Trophoblast cell (in vitro differentiated cells and primary cell): ENCODE measurements around the gene DGCR2.

Experiments
- DNase-seq, 2 donors: peaks; one replicate each; pipeline ENCODE4 v3.0.0-alpha.2; 2016
- H2AFZ ChIP-seq: 2 replicates; pipeline ENCODE4 v1.6.1; 2013; ENCODE audit warnings: low read length, moderate library complexity, mild to moderate bottlenecking; ENCODE audit not compliant: insufficient read depth, poor library complexity
- H2AK5ac ChIP-seq: 2 replicates; pipeline ENCODE4 v1.6.1; 2013; ENCODE audit warnings: mild to moderate bottlenecking, low read length
- H2BK120ac ChIP-seq: 2 replicates; pipeline ENCODE4 v1.6.1; 2013; ENCODE audit warnings: low read length, mild to moderate bottlenecking, moderate library complexity; ENCODE audit not compliant: insufficient read depth, poor library complexity
- H2BK12ac ChIP-seq: 2 replicates; pipeline ENCODE4 v1.6.1; 2013; ENCODE audit warnings: mild to moderate bottlenecking, low read length, moderate library complexity
- H2BK5ac ChIP-seq: 2 replicates; pipeline ENCODE4 v1.6.1; 2013; ENCODE audit warnings: low read length, low read depth, moderate library complexity, mild to moderate bottlenecking; ENCODE audit not compliant: poor library complexity
- H3K14ac ChIP-seq: 2 replicates; pipeline ENCODE4 v1.6.1; 2013; ENCODE audit warnings: mild to moderate bottlenecking, low read length
- H3K18ac ChIP-seq: 2 replicates; pipeline ENCODE4 v1.6.1; 2013; ENCODE audit warnings: mild to moderate bottlenecking, low read length
- H3K23ac ChIP-seq: 2 replicates; pipeline ENCODE4 v1.6.1; 2013; ENCODE audit warnings: low read length
- H3K27ac ChIP-seq: 2 replicates; pipeline ENCODE4 v1.5.1; 2013; ENCODE audit warnings: low read depth, mild to moderate bottlenecking, inconsistent platforms, low read length, moderate library complexity
- H3K27me3 ChIP-seq: 2 replicates; pipeline ENCODE4 v1.6.1; 2013; ENCODE audit warnings: inconsistent platforms, mild to moderate bottlenecking, low read length, moderate library complexity; ENCODE audit not compliant: insufficient read depth
- H3K36me3 ChIP-seq, 2 experiments: 1 replicate in 1 of 2; 2 replicates in 1 of 2; pipeline ENCODE4 v1.6.1; 2013; ENCODE audit warnings: low read length in 2 of 2, mild to moderate bottlenecking in 2 of 2, moderate library complexity in 1 of 2; ENCODE audit not compliant: insufficient read depth in 2 of 2, control insufficient read depth in 1 of 2
- H3K4ac ChIP-seq: 2 replicates; pipeline ENCODE4 v1.6.1; 2013; ENCODE audit warnings: low read depth, mild to moderate bottlenecking, low read length, moderate library complexity
- H3K4me1 ChIP-seq, 2 experiments: 1 replicate in 1 of 2; 2 replicates in 1 of 2; pipeline ENCODE4 v1.6.1; 2013; ENCODE audit warnings: low read length in 2 of 2, mild to moderate bottlenecking in 2 of 2, moderate library complexity in 1 of 2; ENCODE audit not compliant: insufficient read depth in 2 of 2, control insufficient read depth in 1 of 2
- H3K4me2 ChIP-seq: 2 replicates; pipeline ENCODE4 v1.6.1; 2013; ENCODE audit warnings: inconsistent platforms, mild to moderate bottlenecking, low read length, moderate library complexity
- H3K4me3 ChIP-seq: 2 replicates; pipeline ENCODE4 v1.5.1; 2013; ENCODE audit warnings: mild to moderate bottlenecking, low read depth, low read length, inconsistent platforms
- H3K79me1 ChIP-seq: one replicate; pipeline ENCODE4 v1.6.1; 2013; ENCODE audit warnings: low read length
- H3K79me2 ChIP-seq: 2 replicates; pipeline ENCODE4 v1.6.1; 2013; ENCODE audit warnings: low read length, mild to moderate bottlenecking; ENCODE audit not compliant: control insufficient read depth, insufficient read depth, poor library complexity
- H3K9ac ChIP-seq: 2 replicates; pipeline ENCODE4 v1.6.1; 2013; ENCODE audit warnings: mild to moderate bottlenecking, low read length
- H3K9me3 ChIP-seq: 2 replicates; pipeline ENCODE4 v1.6.1; 2013; ENCODE audit warnings: low read depth, mild to moderate bottlenecking, control low read depth, inconsistent platforms, low read length; ENCODE audit not compliant: insufficient read depth
- H4K12ac ChIP-seq: 2 replicates; pipeline ENCODE4 v1.6.1; 2013; ENCODE audit warnings: low read depth, mild to moderate bottlenecking, low read length, moderate library complexity
- H4K8ac ChIP-seq: 2 replicates; pipeline ENCODE4 v1.6.1; 2013; ENCODE audit warnings: low read depth, mild to moderate bottlenecking, low read length, moderate library complexity
- H4K91ac ChIP-seq: one replicate; pipeline ENCODE4 v1.6.1; 2013; ENCODE audit warnings: low read depth, mild to moderate bottlenecking, low read length, moderate library complexity
- WGBS: extraction: QIAGEN DNeasy Blood & Tissue Kit; methylation state at CpG from one replicate; pipeline ENCODE4 v1.1.7; 2013; ENCODE audit warnings: missing lambda C conversion rate; ENCODE audit not compliant: insufficient read length, insufficient coverage; ENCODE audit errors: extremely low coverage; 5-methylcytosine and 5-hydroxymethylcytosine counted together

The DGCR2 gene

GRCh38 chr22:19096555-19096954 is 25.7 kb downstream of the DGCR2 start:
- Histone ChIP-seq H2BK5ac (no peak overlapping the region), H3K14ac (no peak overlapping the region), H3K4me2 (no peak overlapping the region), H2BK12ac (no peak overlapping the region), H4K8ac (no peak overlapping the region), H3K9me3 (no peaks in the 10 kb centered on the region), H3K9ac (no peak overlapping the region), H2BK120ac (no peak overlapping the region), H3K27me3 (no peaks in the 10 kb centered on the region), H3K23ac (no peak overlapping the region), H3K79me2 (peaks cover 2% of the 10 kb centered on the region), H3K4me3 (no peak overlapping the region), H3K36me3 (peaks cover 0 to 6% of the 10 kb centered on the region in 2 experiments), H4K91ac (no peak overlapping the region), H3K4ac (no peak overlapping the region), H3K4me1 (no peaks in the 10 kb centered on the region), H2AFZ (no peak overlapping the region), H3K79me1 (no peaks in the 10 kb centered on the region), H4K12ac (no peak overlapping the region), H2AK5ac (no peak overlapping the region), H3K27ac (no peak overlapping the region), H3K18ac (no peak overlapping the region)
- DNase-seq: no peak
- WGBS: no CpG with 5 or more reads among the region's 1 CpG

- Histone ChIP-seq H3K14ac (no peak overlapping the region), H2AFZ (no peak overlapping the region), H3K27ac (no peak overlapping the region), H3K4me3 (no peak overlapping the region), H3K9ac (no peak overlapping the region), H4K12ac (no peak overlapping the region), H4K8ac (no peak overlapping the region), H3K9me3 (no peaks in the 10 kb centered on the region), H3K18ac (no peak overlapping the region), H3K79me2 (no peaks in the 10 kb centered on the region), H3K27me3 (no peaks in the 10 kb centered on the region), H3K4ac (no peak overlapping the region), H3K4me1 (no peaks in the 10 kb centered on the region), H2BK12ac (no peak overlapping the region), H3K36me3 (peaks cover 0 to 6% of the 10 kb centered on the region in 2 experiments), H2BK120ac (no peak overlapping the region), H2BK5ac (no peak overlapping the region), H4K91ac (no peak overlapping the region), H3K23ac (no peak overlapping the region), H3K4me2 (no peak overlapping the region), H3K79me1 (no peaks in the 10 kb centered on the region), H2AK5ac (no peak overlapping the region)
- WGBS: no CpG with 5 or more reads among the region's 4 CpGs
- no peak for DNase-seq
Observed at GRCh38 chr22:19094393-19094997, 27.7 kb downstream of the DGCR2 start.

- no peak overlapping the region for H3K9ac ChIP-seq
- H3K36me3 ChIP-seq: peaks cover 8 to 10% of the 10 kb centered on the region in 2 experiments
- H3K18ac ChIP-seq: no peak overlapping the region
- H3K79me2 ChIP-seq: no peaks in the 10 kb centered on the region
- no peaks in the 10 kb centered on the region for H3K4me1 ChIP-seq
- no peaks in the 10 kb centered on the region for H3K27me3 ChIP-seq
- H3K9me3 ChIP-seq: no peaks in the 10 kb centered on the region
- H2BK5ac ChIP-seq: no peak overlapping the region
- no peak overlapping the region for H3K4ac ChIP-seq
- H3K4me2 ChIP-seq: no peak overlapping the region
- H4K12ac ChIP-seq: no peak overlapping the region
- H4K8ac ChIP-seq: no peak overlapping the region
- H2BK120ac ChIP-seq: no peak overlapping the region
- H2AK5ac ChIP-seq: no peak overlapping the region
- no peak overlapping the region for H2BK12ac ChIP-seq
- no peaks in the 10 kb centered on the region for H3K79me1 ChIP-seq
- no peak overlapping the region for H3K4me3 ChIP-seq
- H3K23ac ChIP-seq: no peak overlapping the region
- no peak overlapping the region for H2AFZ ChIP-seq
- H3K27ac ChIP-seq: no peak overlapping the region
- no peak for DNase-seq
- no peak overlapping the region for H3K14ac ChIP-seq
- H4K91ac ChIP-seq: no peak overlapping the region
- no CpG with 5 or more reads among the region's 4 CpGs for WGBS
Observed at GRCh38 chr22:19092725-19093124, 29.5 kb downstream of the DGCR2 start.

GRCh38 chr22:19090586-19091127 is 31.6 kb downstream of the DGCR2 start:
- Histone ChIP-seq H2AFZ (no peak overlapping the region), H2AK5ac (no peak overlapping the region), H3K27ac (no peak overlapping the region), H2BK5ac (no peak overlapping the region), H3K18ac (no peak overlapping the region), H3K4me2 (no peak overlapping the region), H3K23ac (no peak overlapping the region), H3K9ac (no peak overlapping the region), H3K4ac (no peak overlapping the region), H4K91ac (no peak overlapping the region), H2BK120ac (no peak overlapping the region), H2BK12ac (no peak overlapping the region), H3K79me2 (no peaks in the 10 kb centered on the region), H3K4me1 (peaks cover 2% of the 10 kb centered on the region in 2 experiments), H4K8ac (no peak overlapping the region), H4K12ac (no peak overlapping the region), H3K9me3 (no peaks in the 10 kb centered on the region), H3K36me3 (peaks cover 9 to 15% of the 10 kb centered on the region in 2 experiments), H3K4me3 (no peak overlapping the region), H3K14ac (no peak overlapping the region), H3K27me3 (no peaks in the 10 kb centered on the region), H3K79me1 (no peaks in the 10 kb centered on the region)
- no peak for DNase-seq
- no CpG with 5 or more reads among the region's 3 CpGs for WGBS
